GM06990 (cell line): ENCODE measurements around the gene RHPN2.
"Not testable (repeated sequence)": the region's sequence is repeated elsewhere in the genome, so short reads cannot be mapped to it uniquely, and the experiment has no call there.

ENCODE experiments used
- DNase-seq: peaks from one replicate; pipeline ENCODE4 v3.0.0-alpha.2; 2011; ENCODE audit not compliant: insufficient read length; ENCODE audit errors: extremely low read depth
- H3K27me3 ChIP-seq: replicated peaks from 2 replicates; pipeline ENCODE4 v1.6.0; 2011; ENCODE audit warnings: low read length; ENCODE audit not compliant: control insufficient read depth, insufficient read depth
- H3K36me3 ChIP-seq: 2 replicates; pipeline ENCODE4 v1.5.1; 2011; ENCODE audit warnings: low read length; ENCODE audit not compliant: control insufficient read depth, insufficient read depth
- H3K4me3 ChIP-seq: replicated peaks from 2 replicates; pipeline ENCODE4 v1.5.1; 2011; ENCODE audit warnings: low read depth, mild to moderate bottlenecking, control low read depth, low read length
- CTCF ChIP-seq: IDR thresholded peaks from 2 replicates; pipeline ENCODE4 v1.5.1; 2011; ENCODE audit warnings: low read length, control low read depth, mild to moderate bottlenecking, inconsistent platforms; ENCODE audit not compliant: insufficient read depth, poor library complexity, severe bottlenecking

RHPN2 gene

GRCh38 chr19:32945260-32945659 lies 119.4 kb downstream of the RHPN2 start:
- no peak for TF ChIP-seq CTCF
- Histone ChIP-seq H3K27me3 (no peaks in the 10 kb centered on the region), H3K4me3 (no peak overlapping the region), H3K36me3 (peaks cover 9% of the 10 kb centered on the region)
- DNase-seq = no peak

- H3K4me3 ChIP-seq, DNase-seq, H3K27me3 ChIP-seq, H3K36me3 ChIP-seq: not testable (repeated sequence)
Measured at GRCh38 chr19:32941273-32941672, 123.4 kb downstream of the RHPN2 start.

GRCh38 chr19:32936065-32936464 lies 128.6 kb downstream of the RHPN2 start:
- H3K4me3 ChIP-seq = no peak overlapping the region
- no peak for DNase-seq
- no peaks in the 10 kb centered on the region for H3K36me3 ChIP-seq
- H3K27me3 ChIP-seq = no peaks in the 10 kb centered on the region
- no peak for TF ChIP-seq CTCF

GRCh38 chr19:32935629-32936028 lies 129.1 kb downstream of the RHPN2 start:
- Histone ChIP-seq H3K36me3 (no peaks in the 10 kb centered on the region), H3K4me3 (no peak overlapping the region), H3K27me3 (no peaks in the 10 kb centered on the region)
- no peak for DNase-seq
- TF ChIP-seq CTCF = no peak

GRCh38 chr19:32933571-32933970 lies 131.1 kb downstream of the RHPN2 start:
- Histone ChIP-seq H3K36me3 (0 out of 2 replicates have a peak, but pooled peaks cover 2% of the 10 kb centered on the region), H3K4me3 (no peak overlapping the region), H3K27me3 (no peaks in the 10 kb centered on the region)
- TF ChIP-seq CTCF = no peak
- DNase-seq = no peak

GRCh38 chr19:32930567-32930966 lies 134.1 kb downstream of the RHPN2 start:
- Histone ChIP-seq H3K4me3 (no peak overlapping the region), H3K27me3 (no peaks in the 10 kb centered on the region), H3K36me3 (peaks cover 4% of the 10 kb centered on the region; the same call in 1 of the 2 replicates)
- TF ChIP-seq CTCF = no peak
- no peak for DNase-seq
